ENCODE data around the gene HS3ST2. TPM values are rescaled to one million over a fixed set of nuclear protein-coding genes. Genes with fewer than 3 reads are reported as not detected.

The HS3ST2 gene
- total RNA-seq, 1 donor from 2014 or later = 0.51 TPM

DNA sequence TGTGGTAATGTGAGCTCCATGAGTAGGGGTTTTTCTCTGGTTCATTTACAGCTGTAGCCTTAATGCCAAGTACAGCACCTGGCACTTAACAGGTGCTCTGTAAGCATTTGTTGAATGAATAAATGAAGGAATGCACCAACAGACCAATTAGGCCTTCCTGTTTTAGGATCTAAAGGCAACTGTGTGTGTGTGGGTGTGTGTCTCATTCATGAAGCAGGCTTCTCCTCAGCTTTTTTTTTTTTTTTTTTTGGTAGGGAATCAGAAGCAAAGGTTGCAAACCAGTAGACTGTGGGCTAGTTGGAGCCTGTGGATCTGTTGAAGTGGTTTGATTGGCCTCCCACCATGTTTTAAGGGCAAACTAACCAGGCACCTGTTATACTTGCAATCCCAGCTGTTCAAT is 48.1 kb downstream of the HS3ST2 start:
- Mint-ChIP-seq H3K4me1 (ENCODE audit: unreplicated experiment) (no peaks in the 10 kb centered on the region), H3K27ac (no peak overlapping the region), H3K4me3 (no peak overlapping the region), H3K27me3 (peaks cover 7% of the 10 kb centered on the region), H3K36me3 (no peaks in the 10 kb centered on the region), H3K9me3 (no peaks in the 10 kb centered on the region)
- no peak for DNase-seq (ENCODE audit: extremely low spot score, unreplicated experiment)
- TF ChIP-seq, protein P1, sequence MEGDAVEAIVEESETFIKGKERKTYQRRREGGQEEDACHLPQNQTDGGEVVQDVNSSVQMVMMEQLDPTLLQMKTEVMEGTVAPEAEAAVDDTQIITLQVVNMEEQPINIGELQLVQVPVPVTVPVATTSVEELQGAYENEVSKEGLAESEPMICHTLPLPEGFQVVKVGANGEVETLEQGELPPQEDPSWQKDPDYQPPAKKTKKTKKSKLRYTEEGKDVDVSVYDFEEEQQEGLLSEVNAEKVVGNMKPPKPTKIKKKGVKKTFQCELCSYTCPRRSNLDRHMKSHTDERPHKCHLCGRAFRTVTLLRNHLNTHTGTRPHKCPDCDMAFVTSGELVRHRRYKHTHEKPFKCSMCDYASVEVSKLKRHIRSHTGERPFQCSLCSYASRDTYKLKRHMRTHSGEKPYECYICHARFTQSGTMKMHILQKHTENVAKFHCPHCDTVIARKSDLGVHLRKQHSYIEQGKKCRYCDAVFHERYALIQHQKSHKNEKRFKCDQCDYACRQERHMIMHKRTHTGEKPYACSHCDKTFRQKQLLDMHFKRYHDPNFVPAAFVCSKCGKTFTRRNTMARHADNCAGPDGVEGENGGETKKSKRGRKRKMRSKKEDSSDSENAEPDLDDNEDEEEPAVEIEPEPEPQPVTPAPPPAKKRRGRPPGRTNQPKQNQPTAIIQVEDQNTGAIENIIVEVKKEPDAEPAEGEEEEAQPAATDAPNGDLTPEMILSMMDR (conservative IDR thresholded peaks at IDR 0.05) = no peak

DNA sequence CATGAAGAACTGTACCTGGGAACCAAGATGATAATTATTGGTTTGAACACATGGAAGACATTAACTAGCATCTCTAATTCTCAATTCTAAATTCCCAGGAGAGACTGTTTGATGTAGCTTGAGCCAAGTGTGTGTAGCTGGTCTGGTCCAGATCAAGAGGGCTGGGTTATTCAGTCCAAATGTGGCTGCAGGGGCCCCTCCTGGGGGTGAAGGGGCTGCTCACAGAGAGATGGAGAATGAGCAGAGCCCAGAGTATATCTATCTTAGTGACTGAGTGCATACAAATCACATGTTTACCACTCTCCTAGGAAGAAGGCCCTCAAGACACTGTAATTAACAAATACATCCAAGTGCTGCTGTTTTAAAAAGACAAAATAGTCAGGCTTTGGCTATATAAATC is 50.4 kb downstream of the HS3ST2 start:
- DNase-seq (ENCODE audit: extremely low spot score, unreplicated experiment) = no peak
- Mint-ChIP-seq H3K4me1 (ENCODE audit: unreplicated experiment) (no peaks in the 10 kb centered on the region), H3K4me3 (no peak overlapping the region), H3K27me3 (peaks cover 7% of the 10 kb centered on the region), H3K27ac (no peak overlapping the region), H3K36me3 (no peaks in the 10 kb centered on the region), H3K9me3 (no peaks in the 10 kb centered on the region)
- TF ChIP-seq, protein P1 (conservative IDR thresholded peaks at IDR 0.05) = no peak

DNA sequence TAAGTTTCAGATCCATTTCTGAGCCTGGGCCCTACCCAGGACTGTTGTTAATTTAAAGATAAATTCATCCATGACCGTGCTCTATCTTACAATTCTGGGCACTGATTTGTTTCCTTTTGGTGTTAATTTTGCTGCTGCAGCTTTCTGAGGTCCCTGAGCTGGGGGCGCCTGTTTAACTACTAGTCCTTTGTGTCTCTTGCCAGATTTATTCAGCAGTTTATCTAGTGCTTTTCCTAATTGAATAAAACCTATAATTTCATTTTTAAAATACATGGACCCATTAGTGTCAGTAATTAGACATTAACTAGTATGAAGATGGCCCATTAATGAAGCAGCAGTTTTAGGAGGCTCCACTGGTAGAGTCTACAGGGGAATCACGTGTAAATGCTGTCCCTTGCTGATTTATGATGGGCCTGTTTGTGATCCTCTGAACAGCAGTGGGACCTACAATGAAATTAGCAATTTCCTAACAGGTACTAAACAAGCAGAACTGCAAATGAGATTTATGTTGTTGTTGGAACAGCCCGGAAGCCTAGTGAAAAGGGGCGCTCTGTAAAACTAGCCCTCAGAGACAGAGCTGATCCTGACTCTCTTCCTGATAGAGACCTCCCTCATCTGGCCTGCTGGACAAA is 54.7 kb downstream of the HS3ST2 start:
- no peak overlapping the region for H3K27ac Mint-ChIP-seq
- no peak for DNase-seq (ENCODE audit: extremely low spot score, unreplicated experiment)
- TF ChIP-seq, protein P1 (conservative IDR thresholded peaks at IDR 0.05) = no peak
- no peaks in the 10 kb centered on the region for H3K9me3 Mint-ChIP-seq
- H3K4me1 Mint-ChIP-seq (ENCODE audit: unreplicated experiment) = no peaks in the 10 kb centered on the region
- peaks cover 15% of the 10 kb centered on the region for H3K27me3 Mint-ChIP-seq
- H3K36me3 Mint-ChIP-seq = no peaks in the 10 kb centered on the region
- H3K4me3 Mint-ChIP-seq = no peak overlapping the region

DNA sequence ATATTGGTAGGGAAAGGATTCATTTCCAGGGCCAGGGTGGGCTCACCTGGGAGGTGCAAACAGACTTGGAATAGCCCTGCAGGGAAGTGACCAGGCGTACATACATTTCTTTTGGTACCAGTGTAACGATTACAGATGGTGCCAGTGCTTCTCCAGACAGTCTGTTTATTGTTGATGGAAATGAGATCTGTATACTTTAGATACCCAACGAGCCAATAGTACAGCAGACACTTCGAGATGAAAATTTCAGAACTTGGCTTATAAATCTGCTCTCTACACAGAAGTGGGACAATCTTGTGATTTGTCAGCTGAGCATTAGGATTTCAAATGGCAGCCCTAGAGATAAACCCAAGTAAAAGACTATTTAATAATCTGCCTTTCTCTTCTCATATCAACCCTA is 57.9 kb downstream of the HS3ST2 start:
- no peaks in the 10 kb centered on the region for H3K4me1 Mint-ChIP-seq (ENCODE audit: unreplicated experiment)
- H3K36me3 Mint-ChIP-seq = no peaks in the 10 kb centered on the region
- DNase-seq (ENCODE audit: extremely low spot score, unreplicated experiment) = no peak
- H3K27me3 Mint-ChIP-seq = peaks cover 13% of the 10 kb centered on the region
- no peak overlapping the region for H3K27ac Mint-ChIP-seq
- no peaks in the 10 kb centered on the region for H3K9me3 Mint-ChIP-seq
- no peak overlapping the region for H3K4me3 Mint-ChIP-seq
- TF ChIP-seq, protein P1 (conservative IDR thresholded peaks at IDR 0.05) = no peak

DNA sequence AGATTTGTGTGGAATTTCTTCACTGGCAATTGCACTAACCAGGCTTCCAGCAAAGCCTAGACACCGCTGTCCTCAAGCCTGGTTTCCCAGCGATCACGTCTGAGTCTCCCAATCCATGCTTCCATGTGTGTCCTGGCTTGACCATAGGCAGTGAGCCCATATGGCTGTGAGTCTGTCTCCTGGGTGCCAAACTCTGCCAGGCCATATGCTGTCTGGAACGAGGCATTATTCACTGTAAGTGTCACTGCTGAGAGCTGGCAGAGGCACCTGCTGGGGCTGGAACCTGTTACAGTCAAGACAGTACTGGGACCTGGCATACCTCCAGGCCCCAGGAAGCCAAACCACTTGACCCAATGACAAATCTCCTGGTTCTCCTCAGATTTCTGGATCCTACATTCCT is 60.4 kb downstream of the HS3ST2 start:
- TF ChIP-seq, protein P1 (conservative IDR thresholded peaks at IDR 0.05) = no peak
- H3K9me3 Mint-ChIP-seq = no peaks in the 10 kb centered on the region
- no peaks in the 10 kb centered on the region for H3K36me3 Mint-ChIP-seq
- no peaks in the 10 kb centered on the region for H3K4me1 Mint-ChIP-seq (ENCODE audit: unreplicated experiment)
- no peak overlapping the region for H3K4me3 Mint-ChIP-seq
- DNase-seq (ENCODE audit: extremely low spot score, unreplicated experiment) = no peak
- peaks cover 27% of the 10 kb centered on the region for H3K27me3 Mint-ChIP-seq
- no peak overlapping the region for H3K27ac Mint-ChIP-seq

DNA sequence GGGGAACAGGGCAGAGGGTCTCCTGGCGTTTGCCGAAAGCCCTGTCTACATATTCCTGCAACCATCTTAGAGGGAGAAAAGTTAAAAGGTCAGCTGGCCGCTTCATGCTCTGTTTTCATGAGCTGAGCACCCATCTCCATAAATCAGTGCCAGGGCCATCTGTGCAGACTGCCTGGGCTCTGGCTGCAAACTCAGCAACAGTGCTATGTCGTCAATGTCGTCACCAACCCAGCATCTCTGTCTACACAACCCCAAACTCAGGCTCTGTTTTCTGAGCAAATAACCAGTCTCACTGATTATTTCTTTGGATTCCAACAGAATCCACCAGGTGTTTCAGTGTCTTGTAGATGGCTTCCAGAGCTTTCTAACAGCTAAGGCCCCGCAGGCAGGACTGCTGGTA is 65.0 kb downstream of the HS3ST2 start:
- Mint-ChIP-seq H3K9me3 (no peaks in the 10 kb centered on the region), H3K4me3 (no peak overlapping the region), H3K27me3 (peaks cover 35% of the 10 kb centered on the region), H3K27ac (no peak overlapping the region), H3K4me1 (ENCODE audit: unreplicated experiment) (no peaks in the 10 kb centered on the region), H3K36me3 (no peaks in the 10 kb centered on the region)
- no peak for DNase-seq (ENCODE audit: extremely low spot score, unreplicated experiment)
- TF ChIP-seq, protein P1 (conservative IDR thresholded peaks at IDR 0.05) = no peak
